HK-2 (cell line): ENCODE results near the gene RIPOR2.
"Not testable (repeated sequence)": the region's sequence is repeated elsewhere in the genome, so short reads cannot be mapped to it uniquely, and the experiment has no call there.

Experiments used
- DNase-seq: peaks from one replicate; pipeline ENCODE4 v3.0.0-alpha.2; 2018; ENCODE audit not compliant: unreplicated experiment

Gene RIPOR2

GRCh38 chr6:24764833-24765828 is 170.6 kb downstream of the RIPOR2 start:
- DNase-seq: not testable (repeated sequence)

- no peak for DNase-seq
These were observed 172.2 kb downstream of the RIPOR2 start for GRCh38 chr6:24763578-24763977.

DNA sequence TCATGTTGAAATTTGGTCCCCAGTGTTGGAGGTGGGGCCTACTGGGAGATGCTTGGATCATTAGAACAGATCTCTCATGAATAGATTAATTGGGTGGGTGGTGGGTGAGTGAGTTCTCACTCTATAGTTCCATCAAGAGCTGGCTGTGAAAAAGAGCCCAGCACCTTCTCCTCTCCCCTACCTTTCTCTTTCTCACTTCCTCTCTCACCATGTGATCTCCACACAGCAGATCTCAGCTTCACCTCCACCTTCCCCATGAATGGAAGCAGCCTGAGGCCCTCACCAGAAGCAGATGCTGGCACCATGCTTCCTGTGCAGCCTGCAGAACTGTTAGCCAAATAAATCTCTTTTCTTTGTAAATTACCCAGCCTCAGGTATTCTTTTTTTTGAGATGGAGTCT is 173.9 kb downstream of the RIPOR2 start:
- DNase-seq: no peak

GRCh38 chr6:24761193-24761835 is 174.4 kb downstream of the RIPOR2 start:
- DNase-seq: no peak

- DNase-seq: no peak
These were observed 175.6 kb downstream of the RIPOR2 start for GRCh38 chr6:24760210-24760609.

GRCh38 chr6:24759718-24760117 is 176.0 kb downstream of the RIPOR2 start:
- DNase-seq: no peak

DNA sequence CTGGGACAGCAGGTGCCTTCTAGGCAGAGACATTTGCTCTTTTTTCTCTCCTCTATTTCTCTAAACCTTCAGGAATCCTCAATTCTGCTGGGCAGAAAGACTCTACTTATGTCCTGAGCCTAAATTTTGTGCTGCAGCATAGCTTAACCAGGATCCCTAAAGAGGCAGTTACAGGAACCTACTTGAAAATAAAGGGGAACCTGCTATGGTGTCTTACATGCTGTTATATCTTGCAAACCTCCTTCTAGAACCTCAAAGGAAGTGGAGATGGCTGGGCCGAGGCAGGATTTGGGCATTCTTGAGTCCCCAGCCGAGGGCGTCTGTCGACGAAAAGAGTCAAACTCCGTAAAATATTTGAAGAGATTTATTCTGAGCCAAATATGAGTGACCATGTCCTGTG is 178.1 kb downstream of the RIPOR2 start:
- no peak for DNase-seq

DNA sequence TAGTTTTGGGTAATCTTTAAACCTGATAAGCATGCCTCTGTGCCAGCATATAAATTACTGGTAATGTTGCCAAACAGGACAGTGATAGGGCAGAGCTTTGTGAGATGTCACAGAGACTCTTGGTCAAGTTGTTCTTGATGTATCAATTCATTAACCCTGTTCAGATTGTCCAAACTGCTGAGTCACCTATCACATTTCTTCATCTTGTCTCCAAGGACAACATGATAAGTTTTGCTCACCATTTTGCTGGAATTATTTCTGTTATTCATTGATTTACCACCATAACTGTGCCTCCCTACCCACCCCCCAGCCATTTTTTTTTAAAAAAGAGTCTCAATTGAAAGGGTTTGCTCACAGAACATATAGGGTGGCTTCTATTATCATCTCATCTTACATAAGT is 180.5 kb downstream of the RIPOR2 start:
- DNase-seq: no peak

DNA sequence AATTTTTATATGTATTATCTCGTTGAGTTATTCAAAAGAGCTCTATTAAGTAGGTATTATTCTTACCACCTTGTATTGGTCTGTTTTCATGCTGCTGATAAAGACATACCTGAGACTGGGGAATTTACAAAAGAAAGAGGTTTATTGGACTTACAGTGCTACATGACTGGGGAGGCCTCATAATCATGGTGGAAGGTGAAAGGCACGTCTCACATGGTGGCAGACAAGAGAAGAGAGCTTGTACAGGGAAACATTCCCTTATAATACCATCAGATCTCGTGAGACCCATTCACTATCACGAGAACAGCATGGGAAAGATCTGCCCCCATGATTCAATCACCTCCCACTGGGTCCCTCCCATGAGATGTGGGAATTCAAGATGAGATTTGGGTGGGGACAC is 181.4 kb downstream of the RIPOR2 start:
- DNase-seq: not testable (repeated sequence)
